H1 (cell line): ENCODE data around the gene IGLON5. TPM values are rescaled to one million over a fixed set of nuclear protein-coding genes. Genes with fewer than 3 reads are reported as not detected.

ENCODE experiments used
- CTCF ChIA-PET: fragments of 300-600 bp; sonication (Branson Sonifier 250); formaldehyde crosslinking; loops from one replicate; lab custom pipeline; 2021; ENCODE audit not compliant: partially characterized antibody; lab: Charles Lee
- POLR2A ChIA-PET: fragments of 300-600 bp; sonication (Branson Sonifier 250); formaldehyde crosslinking; loops from one replicate; lab custom pipeline; 2021; ENCODE audit warnings: inconsistent platforms; ENCODE audit not compliant: partially characterized antibody; lab: Charles Lee
- DNase-seq, 2 experiments: peaks; one replicate each; pipeline versions ENCODE4 v3.0.0 to v3.0.0-alpha.2; 2010 to 2022; ENCODE audit warnings: low spot score in 2 of 2, low read depth in 1 of 2, mixed read lengths in 1 of 2
- FAIRE-seq: peaks from 2 replicates; lab custom pipeline; 2011; peaks lifted over from hg19 to GRCh38; lab: Jason Lieb, UNC
- H2AFZ ChIP-seq: 2 replicates; pipeline ENCODE4 v1.8.1; 2012; ENCODE audit warnings: low read length, inconsistent platforms
- H2AK5ac ChIP-seq: 2 replicates; pipeline ENCODE4 v1.6.1; 2013; ENCODE audit warnings: low read depth, low read length
- H2BK120ac ChIP-seq: replicated peaks from 2 replicates; pipeline ENCODE3; 2013; ENCODE audit warnings: low read depth, low read length, inconsistent platforms
- H2BK12ac ChIP-seq: 2 replicates; pipeline ENCODE4 v1.6.1; 2013; ENCODE audit warnings: low read depth, low read length
- H2BK15ac ChIP-seq: 2 replicates; pipeline ENCODE4 v1.6.1; 2013; ENCODE audit warnings: low read length
- H2BK20ac ChIP-seq: 2 replicates; pipeline ENCODE4 v1.6.1; 2013; ENCODE audit warnings: low read length
- H2BK5ac ChIP-seq: 2 replicates; pipeline ENCODE4 v1.6.1; 2013; ENCODE audit warnings: low read depth, low read length
- H3K14ac ChIP-seq: 2 replicates; pipeline ENCODE4 v1.6.1; 2013; ENCODE audit warnings: inconsistent platforms; ENCODE audit not compliant: insufficient read length
- H3K18ac ChIP-seq: 2 replicates; pipeline ENCODE4 v1.6.1; 2013; ENCODE audit warnings: low read length; ENCODE audit errors: extremely low read depth
- H3K23ac ChIP-seq: 2 replicates; pipeline ENCODE4 v1.6.1; 2013; ENCODE audit warnings: inconsistent platforms; ENCODE audit not compliant: insufficient read length
- H3K23me2 ChIP-seq: 2 replicates; pipeline ENCODE4 v1.6.1; 2013; ENCODE audit warnings: low read depth, low read length
- H3K27ac ChIP-seq: 2 replicates; pipeline ENCODE4 v1.6.1; 2011; ENCODE audit warnings: low read depth, low read length, inconsistent platforms
- H3K27me3 ChIP-seq, 4 experiments: replicated peaks in 1 of 4; 1 replicate in 1 of 4; 2 replicates in 3 of 4; pipeline versions ENCODE4 v1.6.1 to v1.8.1; 2011 to 2013; ENCODE audit warnings: low read length in 3 of 4, mild to moderate bottlenecking in 3 of 4, inconsistent platforms in 2 of 4, mixed read lengths in 2 of 4, moderate library complexity in 1 of 4; ENCODE audit not compliant: control insufficient read depth in 3 of 4, insufficient read depth in 3 of 4; ENCODE audit errors: extremely low read depth in 1 of 4
- H3K36me3 ChIP-seq, 4 experiments: 2 replicates each; pipeline versions ENCODE4 v1.6.1 to v1.8.1; 2011 to 2013; ENCODE audit warnings: mild to moderate bottlenecking in 4 of 4, low read length in 3 of 4, moderate library complexity in 2 of 4, control low read depth in 1 of 4, inconsistent platforms in 1 of 4; ENCODE audit not compliant: insufficient read depth in 4 of 4, control insufficient read depth in 2 of 4
- H3K4ac ChIP-seq: replicated peaks from 2 replicates; pipeline ENCODE3; 2013; ENCODE audit warnings: low read length, low read depth, mixed read lengths, inconsistent platforms; ENCODE audit not compliant: insufficient read length
- H3K4me1 ChIP-seq, 4 experiments: replicated peaks in 1 of 4; 1 replicate in 1 of 4; 2 replicates in 3 of 4; pipeline versions ENCODE4 v1.6.1 to v1.8.1; 2011 to 2013; ENCODE audit warnings: low read length in 3 of 4, inconsistent platforms in 2 of 4, mixed read lengths in 1 of 4; ENCODE audit not compliant: insufficient read depth in 4 of 4, control insufficient read depth in 3 of 4
- H3K4me2 ChIP-seq, 2 experiments: 2 replicates each; pipeline versions ENCODE4 v1.6.1 to v1.8.1; 2011 to 2013; ENCODE audit warnings: low read depth in 2 of 2, low read length in 2 of 2, control low read depth in 1 of 2, inconsistent platforms in 1 of 2, mild to moderate bottlenecking in 1 of 2; ENCODE audit not compliant: insufficient read depth in 1 of 2
- H3K4me3 ChIP-seq, 4 experiments: fragments of 200-600, 300-600 bp in 1 of 4; sonication (generic), shearing (Covaris generic), sonication (Bioruptor Twin) in 1 of 4; 2 replicates each; pipeline versions ENCODE4 v1.5.1 to v1.8.1; 2011 to 2016; ENCODE audit warnings: low read length in 4 of 4, low read depth in 3 of 4, control low read depth in 2 of 4, inconsistent platforms in 2 of 4, mild to moderate bottlenecking in 2 of 4, mixed read lengths in 1 of 4, moderate library complexity in 1 of 4; ENCODE audit not compliant: insufficient read depth in 2 of 4; ENCODE audit errors: extremely low read depth in 1 of 4
- H3K56ac ChIP-seq: replicated peaks from 2 replicates; pipeline ENCODE3; 2013; ENCODE audit warnings: low read depth, mild to moderate bottlenecking, mixed read lengths, low read length, inconsistent platforms; ENCODE audit not compliant: insufficient read length
- H3K79me1 ChIP-seq: 2 replicates; pipeline ENCODE4 v1.6.1; 2013; ENCODE audit warnings: low read depth, low read length, control low read depth
- H3K79me2 ChIP-seq, 2 experiments: 2 replicates each; pipeline versions ENCODE4 v1.6.1 to v1.8.1; 2012 to 2013; ENCODE audit warnings: low read length in 2 of 2, mild to moderate bottlenecking in 2 of 2, inconsistent platforms in 1 of 2; ENCODE audit not compliant: insufficient read depth in 2 of 2, control insufficient read depth in 1 of 2
- H3K9ac ChIP-seq, 4 experiments: replicated peaks in 1 of 4; 1 replicate in 1 of 4; 2 replicates in 3 of 4; pipeline versions ENCODE4 v1.6.1 to v1.8.1; 2011 to 2013; ENCODE audit warnings: low read depth in 3 of 4, low read length in 3 of 4, control low read depth in 2 of 4, mild to moderate bottlenecking in 2 of 4, moderate library complexity in 2 of 4, inconsistent platforms in 1 of 4; ENCODE audit errors: extremely low read depth in 1 of 4
- H3K9me3 ChIP-seq, 2 experiments: 2 replicates each; pipeline versions ENCODE4 v1.6.1 to v1.8.1; 2012 to 2013; ENCODE audit warnings: mild to moderate bottlenecking in 2 of 2, moderate library complexity in 2 of 2, control low read depth in 1 of 2, inconsistent platforms in 1 of 2, low read depth in 1 of 2, low read length in 1 of 2, mixed read lengths in 1 of 2; ENCODE audit not compliant: insufficient read depth in 2 of 2
- H4K20me1 ChIP-seq, 2 experiments: replicated peaks in 1 of 2; 2 replicates each; pipeline versions ENCODE3 to v1.8.1; 2011 to 2013; ENCODE audit warnings: inconsistent platforms in 2 of 2, low read length in 2 of 2, mild to moderate bottlenecking in 1 of 2; ENCODE audit not compliant: insufficient read depth in 2 of 2, control insufficient read depth in 1 of 2
- H4K5ac ChIP-seq: 2 replicates; pipeline ENCODE4 v1.6.1; 2013; ENCODE audit warnings: low read length, low read depth, mixed read lengths, inconsistent platforms; ENCODE audit not compliant: insufficient read length
- H4K8ac ChIP-seq: 2 replicates; pipeline ENCODE4 v1.8.0; 2013; ENCODE audit warnings: mild to moderate bottlenecking, moderate library complexity, low read length, inconsistent platforms; ENCODE audit not compliant: insufficient read depth; ENCODE audit errors: extremely low read depth
- H4K91ac ChIP-seq: replicated peaks from 2 replicates; pipeline ENCODE3; 2013; ENCODE audit warnings: low read length, mixed read lengths, inconsistent platforms; ENCODE audit not compliant: insufficient read length
- ATF3 ChIP-seq: IDR thresholded peaks from 2 replicates; pipeline ENCODE4 v1.6.1; 2011; ENCODE audit warnings: low read depth, mild to moderate bottlenecking, low read length; ENCODE audit not compliant: insufficient read depth
- BACH1 ChIP-seq: IDR thresholded peaks from 2 replicates; pipeline ENCODE4 v1.6.1; 2012; ENCODE audit warnings: low read length, improper control_type of control experiment
- BRCA1 ChIP-seq: IDR thresholded peaks from 2 replicates; pipeline ENCODE4 v1.6.1; 2012; ENCODE audit warnings: low read depth, low read length, improper control_type of control experiment
- CEBPB ChIP-seq: IDR thresholded peaks from 2 replicates; pipeline ENCODE4 v1.6.1; 2012; ENCODE audit warnings: low read depth, low read length
- NRF1 ChIP-seq: IDR thresholded peaks from 2 replicates; pipeline ENCODE4 v1.6.1; 2011; ENCODE audit warnings: mild to moderate bottlenecking, low read depth, low read length, improper control_type of control experiment
- RXRA ChIP-seq: IDR thresholded peaks from 2 replicates; pipeline ENCODE4 v1.6.1; 2011; ENCODE audit warnings: low read depth, mild to moderate bottlenecking, low read length, moderate library complexity; ENCODE audit not compliant: insufficient read depth
- SP1 ChIP-seq: IDR thresholded peaks from 2 replicates; pipeline ENCODE4 v1.6.1; 2011; ENCODE audit warnings: low read depth, low read length
- SRF ChIP-seq: IDR thresholded peaks from 2 replicates; pipeline ENCODE4 v1.6.1; 2011; ENCODE audit warnings: mild to moderate bottlenecking, low read depth, low read length, moderate library complexity
- TEAD4 ChIP-seq: IDR thresholded peaks from 2 replicates; pipeline ENCODE4 v1.6.1; 2012; ENCODE audit warnings: low read depth, low read length, inconsistent platforms, mixed read lengths
- WGBS, 2 experiments: shearing (Covaris generic) in 1 of 2; methylation state at CpG; one replicate each; pipeline versions ENCODE4 v1.1.6 to v1.1.7; 2013 to 2015; ENCODE audit warnings: low lambda C conversion rate in 2 of 2, mixed read lengths in 2 of 2, inconsistent platforms in 1 of 2, low coverage in 1 of 2, missing lambda C conversion rate in 1 of 2; ENCODE audit not compliant: insufficient replicate concordance in 2 of 2, insufficient coverage in 1 of 2, insufficient read length in 1 of 2; ENCODE audit errors: extremely low coverage in 1 of 2, missing lambda C conversion rate in 1 of 2; 5-methylcytosine and 5-hydroxymethylcytosine counted together
- polyA plus RNA-seq, 7 experiments: library from polyadenylated mRNA; depleted of rRNA in 3 of 7; stranded (reverse) in 5 of 7; unstranded in 2 of 7; fragments of >200 nt in 5 of 7; fragments of 200-250 nt in 2 of 7; gene quantifications; 1 replicate in 5 of 7; 2 replicates in 1 of 7; 4 replicates in 1 of 7; pipeline versions ENCODE4 v1.2.1 to v1.2.3, GENCODE V29; 2011 to 2013; ENCODE audit warnings: missing spikeins in 2 of 7, mixed read lengths in 2 of 7
- total RNA-seq: library from RNA; stranded (reverse); fragmentation: NEBNext Ultra II Directional; extraction: Animal tissue kit (Norgen Biotek cat#: 25700); gene quantifications from 2 replicates; pipeline ENCODE4 v1.2.1, GENCODE V29; 2021

The IGLON5 gene
- total and polyA plus RNA-seq, 2 of the 8 experiments (the other 6 are each of a cell fraction or from before 2014, with no cell fraction given): 31.8 to 34.6 TPM

- no peak overlapping the region for H2BK5ac ChIP-seq
- CTCF ChIA-PET: no interaction called here
Measured at GRCh38 chr19:51375504-51376221, 64.2 kb downstream of the IGLON5 start.

More at GRCh38 chr19:51375504-51376221, 64.2 kb downstream of the IGLON5 start:
- Histone ChIP-seq H3K4ac (no peak overlapping the region), H3K27me3 (no peaks in the 10 kb centered on the region; a peak in 2 of 7 replicates), H3K56ac (no peak overlapping the region), H4K91ac (no peak overlapping the region), H3K23ac (no peak overlapping the region), H2BK12ac (no peak overlapping the region), H3K4me1 (no peaks in the 10 kb centered on the region), H4K5ac (no peak overlapping the region), H3K4me2 (no peak overlapping the region), H3K23me2 (peaks cover 4% of the 10 kb centered on the region; the same call in 1 of the 2 replicates), H2AFZ (no peak overlapping the region), H3K14ac (no peak overlapping the region), H3K36me3 (no peaks in the 10 kb centered on the region), H3K9ac (no peak overlapping the region), H3K79me1 (no peaks in the 10 kb centered on the region), H4K20me1 (no peaks in the 10 kb centered on the region), H2BK20ac (no peak overlapping the region), H3K4me3 (no peak overlapping the region), H2BK15ac (no peak overlapping the region), H3K9me3 (peaks cover 0 to 4% of the 10 kb centered on the region in 2 experiments; a peak in 1 of 4 replicates), H3K27ac (no peak overlapping the region), H3K18ac (no peak overlapping the region), H3K79me2 (no peaks in the 10 kb centered on the region), H4K8ac (no peak overlapping the region), H2AK5ac (no peak overlapping the region), H2BK120ac (no peak overlapping the region)
- DNase-seq (no peak), FAIRE-seq (no peak)
- WGBS, 2 experiments: 76% methylated on average over 10 of the region's 11 CpGs; no CpG with 5 or more reads in 1 of the 2 experiments
- TF ChIP-seq ATF3 (no peak), TEAD4 (no peak), SRF (no peak), CEBPB (no peak), BRCA1 (no peak), NRF1 (no peak), BACH1 (no peak), SP1 (no peak), RXRA (no peak)
- POLR2A ChIA-PET: interaction anchor here (1.2 to 2.6 kb wide), 2 partner anchors 8 to 15 kb away, joined by 4 to 9 read pairs; partner anchors contain the start of gene C19orf84
